GM12872 (cell line): ENCODE results near the gene KRTAP10-1.

Experiments used
- CTCF ChIP-seq: IDR thresholded peaks from 3 replicates; pipeline ENCODE4 v1.5.1; 2011; ENCODE audit warnings: low read depth, mild to moderate bottlenecking, low read length, moderate library complexity; ENCODE audit not compliant: insufficient read depth

The KRTAP10-1 gene

GRCh38 chr21:44522753-44523204 lies 17.2 kb downstream of the KRTAP10-1 start:
- TF ChIP-seq CTCF, result no peak

GRCh38 chr21:44521928-44522752 lies 17.9 kb downstream of the KRTAP10-1 start:
- TF ChIP-seq CTCF, result no peak

- no peak for TF ChIP-seq CTCF
Measured at GRCh38 chr21:44521301-44521927, 18.6 kb downstream of the KRTAP10-1 start.

- TF ChIP-seq CTCF, result no peak
Measured at GRCh38 chr21:44520326-44521300, 19.4 kb downstream of the KRTAP10-1 start.

- TF ChIP-seq CTCF, result no peak
Measured at GRCh38 chr21:44519346-44520325, 20.4 kb downstream of the KRTAP10-1 start.

GRCh38 chr21:44518686-44519085 lies 21.3 kb downstream of the KRTAP10-1 start:
- TF ChIP-seq CTCF, result no peak
